GM12878 (cell line): ENCODE data around the gene ZNHIT1. TPM values are rescaled to one million over a fixed set of nuclear protein-coding genes. Genes with fewer than 3 reads are reported as not detected.

Source experiments
- BHLHE40 ChIP-seq, 2 experiments: fragments of 450-650 bp in 1 of 2; IDR thresholded peaks; 2 replicates each; pipeline ENCODE4 v1.6.1; 2011 to 2017; ENCODE audit warnings: low read depth in 2 of 2, borderline replicate concordance in 1 of 2, improper control_type of control experiment in 1 of 2, low read length in 1 of 2, mild to moderate bottlenecking in 1 of 2
- CBX3 ChIP-seq: fragments of 200-600 bp; sonication (generic); IDR thresholded peaks from 2 replicates; pipeline ENCODE4 v1.6.1; 2016; ENCODE audit warnings: low read depth, borderline replicate concordance
- CHD4 ChIP-seq: fragments of 200-600 bp; sonication (generic); IDR thresholded peaks from 2 replicates; pipeline ENCODE4 v1.6.1; 2016; ENCODE audit warnings: mild to moderate bottlenecking
- GATAD2B ChIP-seq: fragments of 450-650 bp; conservative IDR thresholded peaks from 2 replicates; pipeline ENCODE4 v1.6.1; 2017; ENCODE audit warnings: low read depth, mild to moderate bottlenecking, moderate library complexity
- MTA2 ChIP-seq: fragments of 450-650 bp; IDR thresholded peaks from 2 replicates; pipeline ENCODE4 v1.6.1; 2016; ENCODE audit warnings: low read depth, mild to moderate bottlenecking, moderate library complexity
- RB1 ChIP-seq: fragments of 450-650 bp; formaldehyde crosslinking; IDR thresholded peaks from 2 replicates; pipeline ENCODE4 v1.6.1; 2017; ENCODE audit warnings: mild to moderate bottlenecking, borderline replicate concordance
- RCOR1 ChIP-seq: conservative IDR thresholded peaks from 2 replicates; pipeline ENCODE4 v1.6.1; 2012; ENCODE audit warnings: low read depth, low read length, improper control_type of control experiment
- polyA plus RNA-seq, 11 experiments: library from polyadenylated mRNA; depleted of rRNA in 4 of 11; unstranded in 6 of 11; stranded (reverse) in 5 of 11; fragments of >200 nt; fragmentation: Nextera tagmentation in 4 of 11; fragmentation: Illumina TruSeq in 1 of 11; extraction: Ambion mirVana in 4 of 11; extraction: Trizol in 1 of 11; gene quantifications; 1 replicate in 1 of 11; 2 replicates in 10 of 11; pipeline versions ENCODE4 v1.2.1 to v1.2.3, GENCODE V29; 2011 to 2016; ENCODE audit warnings: inconsistent platforms in 2 of 11, missing spikeins in 2 of 11, low read depth in 1 of 11
- total RNA-seq, 4 experiments: library from RNA; depleted of rRNA in 3 of 4; stranded (reverse); fragments of >200 nt in 3 of 4; fragmentation: Illumina TruSeq in 1 of 4; extraction: Trizol in 1 of 4; gene quantifications; 2 replicates each; pipeline versions ENCODE4 v1.2.1 to v1.2.3, GENCODE V29; 2013 to 2021
- TF ChIP-seq, protein P1 (sequence below): fragments of 450-650 bp; IDR thresholded peaks from 2 replicates; pipeline ENCODE4 v1.6.1; 2016; ENCODE audit warnings: mild to moderate bottlenecking
- TF ChIP-seq, protein P2 (sequence below): fragments of 150-350 bp; IDR thresholded peaks from 2 replicates; pipeline ENCODE4 v1.6.1; 2016; ENCODE audit warnings: low read depth, low read length
- TF ChIP-seq, protein P3 (sequence below): IDR thresholded peaks from 2 replicates; pipeline ENCODE4 v1.6.1; 2012; ENCODE audit warnings: low read depth, low read length, improper control_type of control experiment

ZNHIT1 gene
- total and polyA plus RNA-seq, 10 of the 15 experiments (the other 5 are each of a cell fraction or from before 2014, with no cell fraction given): 3.8 to 79.2 (median 44.5) TPM

DNA sequence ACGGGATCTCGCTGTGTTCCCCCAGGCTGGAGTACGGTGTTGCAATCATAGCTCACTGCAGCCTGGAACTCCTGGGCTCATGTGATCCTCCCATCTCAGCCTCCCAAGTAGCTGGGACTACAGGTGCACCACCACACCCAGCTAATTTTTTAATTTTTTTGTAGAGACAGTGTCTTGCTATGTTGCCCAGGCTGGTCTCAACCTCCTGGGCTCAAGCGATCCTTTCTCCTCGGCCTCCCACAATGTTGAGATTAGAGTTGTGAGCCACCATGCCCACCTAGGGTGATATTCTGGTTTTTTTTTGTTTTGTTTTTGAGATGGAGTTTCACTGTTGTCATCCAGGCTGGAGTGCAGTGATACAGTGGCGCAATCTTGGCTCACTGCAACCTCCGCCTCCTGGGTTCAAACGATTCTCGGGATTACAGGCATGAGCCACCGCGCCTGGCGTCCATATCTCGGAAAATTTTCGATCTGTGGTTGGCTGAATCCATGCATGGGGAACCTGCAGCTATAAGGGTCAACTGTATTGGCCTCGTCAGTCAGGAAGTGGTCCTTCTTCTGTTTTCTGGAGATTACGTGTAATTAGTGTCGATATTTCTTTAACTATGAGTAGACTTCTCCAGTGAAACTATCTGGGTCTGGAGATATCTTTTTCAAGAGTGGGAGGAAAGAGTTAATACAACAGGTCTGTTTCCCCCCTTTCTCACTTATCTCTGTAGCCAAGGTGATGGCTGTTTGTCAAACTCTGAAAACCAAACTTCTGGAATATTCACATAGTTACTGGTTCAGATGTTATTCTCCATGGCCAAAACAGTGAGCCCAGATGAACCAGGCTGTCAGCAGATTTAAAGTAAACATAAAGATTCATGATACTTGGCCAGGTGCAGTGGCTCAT is 47.9 kb downstream of the ZNHIT1 start (continued):
- TF ChIP-seq, protein P1, sequence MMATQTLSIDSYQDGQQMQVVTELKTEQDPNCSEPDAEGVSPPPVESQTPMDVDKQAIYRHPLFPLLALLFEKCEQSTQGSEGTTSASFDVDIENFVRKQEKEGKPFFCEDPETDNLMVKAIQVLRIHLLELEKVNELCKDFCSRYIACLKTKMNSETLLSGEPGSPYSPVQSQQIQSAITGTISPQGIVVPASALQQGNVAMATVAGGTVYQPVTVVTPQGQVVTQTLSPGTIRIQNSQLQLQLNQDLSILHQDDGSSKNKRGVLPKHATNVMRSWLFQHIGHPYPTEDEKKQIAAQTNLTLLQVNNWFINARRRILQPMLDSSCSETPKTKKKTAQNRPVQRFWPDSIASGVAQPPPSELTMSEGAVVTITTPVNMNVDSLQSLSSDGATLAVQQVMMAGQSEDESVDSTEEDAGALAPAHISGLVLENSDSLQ: no peak
- no peak for TF ChIP-seq CBX3
- TF ChIP-seq MTA2: no peak
- no peak for TF ChIP-seq BHLHE40 (IDR thresholded peaks at IDR 0.05; ENCODE audit: borderline replicate concordance in 1 of 2, low read depth in 2 of 2, low read length in 1 of 2)
- TF ChIP-seq GATAD2B: no peak
- no peak for TF ChIP-seq RCOR1
- TF ChIP-seq, protein P2, sequence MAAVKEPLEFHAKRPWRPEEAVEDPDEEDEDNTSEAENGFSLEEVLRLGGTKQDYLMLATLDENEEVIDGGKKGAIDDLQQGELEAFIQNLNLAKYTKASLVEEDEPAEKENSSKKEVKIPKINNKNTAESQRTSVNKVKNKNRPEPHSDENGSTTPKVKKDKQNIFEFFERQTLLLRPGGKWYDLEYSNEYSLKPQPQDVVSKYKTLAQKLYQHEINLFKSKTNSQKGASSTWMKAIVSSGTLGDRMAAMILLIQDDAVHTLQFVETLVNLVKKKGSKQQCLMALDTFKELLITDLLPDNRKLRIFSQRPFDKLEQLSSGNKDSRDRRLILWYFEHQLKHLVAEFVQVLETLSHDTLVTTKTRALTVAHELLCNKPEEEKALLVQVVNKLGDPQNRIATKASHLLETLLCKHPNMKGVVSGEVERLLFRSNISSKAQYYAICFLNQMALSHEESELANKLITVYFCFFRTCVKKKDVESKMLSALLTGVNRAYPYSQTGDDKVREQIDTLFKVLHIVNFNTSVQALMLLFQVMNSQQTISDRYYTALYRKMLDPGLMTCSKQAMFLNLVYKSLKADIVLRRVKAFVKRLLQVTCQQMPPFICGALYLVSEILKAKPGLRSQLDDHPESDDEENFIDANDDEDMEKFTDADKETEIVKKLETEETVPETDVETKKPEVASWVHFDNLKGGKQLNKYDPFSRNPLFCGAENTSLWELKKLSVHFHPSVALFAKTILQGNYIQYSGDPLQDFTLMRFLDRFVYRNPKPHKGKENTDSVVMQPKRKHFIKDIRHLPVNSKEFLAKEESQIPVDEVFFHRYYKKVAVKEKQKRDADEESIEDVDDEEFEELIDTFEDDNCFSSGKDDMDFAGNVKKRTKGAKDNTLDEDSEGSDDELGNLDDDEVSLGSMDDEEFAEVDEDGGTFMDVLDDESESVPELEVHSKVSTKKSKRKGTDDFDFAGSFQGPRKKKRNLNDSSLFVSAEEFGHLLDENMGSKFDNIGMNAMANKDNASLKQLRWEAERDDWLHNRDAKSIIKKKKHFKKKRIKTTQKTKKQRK: no peak
- no peak for TF ChIP-seq RB1
- TF ChIP-seq, protein P3, sequence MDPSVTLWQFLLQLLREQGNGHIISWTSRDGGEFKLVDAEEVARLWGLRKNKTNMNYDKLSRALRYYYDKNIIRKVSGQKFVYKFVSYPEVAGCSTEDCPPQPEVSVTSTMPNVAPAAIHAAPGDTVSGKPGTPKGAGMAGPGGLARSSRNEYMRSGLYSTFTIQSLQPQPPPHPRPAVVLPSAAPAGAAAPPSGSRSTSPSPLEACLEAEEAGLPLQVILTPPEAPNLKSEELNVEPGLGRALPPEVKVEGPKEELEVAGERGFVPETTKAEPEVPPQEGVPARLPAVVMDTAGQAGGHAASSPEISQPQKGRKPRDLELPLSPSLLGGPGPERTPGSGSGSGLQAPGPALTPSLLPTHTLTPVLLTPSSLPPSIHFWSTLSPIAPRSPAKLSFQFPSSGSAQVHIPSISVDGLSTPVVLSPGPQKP: no peak
- no peak for TF ChIP-seq CHD4
- TF ChIP-seq, all 136 proteins: peak for 0
